AG04449 (cell line): Measurements from ENCODE around the gene REC114.
"Not testable (repeated sequence)": the region's sequence is repeated elsewhere in the genome, so short reads cannot be mapped to it uniquely, and the experiment has no call there.

Experiments used
- CTCF ChIA-PET: fragments of 350-600 bp; formaldehyde crosslinking; extraction: SDS; loops from one replicate; lab custom pipeline; 2021; ENCODE audit warnings: antibody characterized with exemption; lab: Yijun Ruan, JAX
- POLR2A ChIA-PET: fragments of 400-600, 350-600 bp; formaldehyde crosslinking; extraction: SDS; loops from one replicate; lab custom pipeline; 2020; ENCODE audit warnings: antibody characterized with exemption, inconsistent platforms; lab: Yijun Ruan, JAX
- DNase-seq: peaks from one replicate; pipeline ENCODE4 v3.0.0-alpha.2; 2010; ENCODE audit warnings: low read depth, low spot score
- H3K4me3 ChIP-seq: 2 replicates; pipeline ENCODE4 v1.5.1; 2011; ENCODE audit warnings: low read depth, mild to moderate bottlenecking, control low read depth, low read length
- TF ChIP-seq, protein P1 (sequence below): IDR thresholded peaks from one replicate; pipeline ENCODE4 v1.5.1; 2011; ENCODE audit warnings: mild to moderate bottlenecking, moderate library complexity, low read length, control low read depth, inconsistent platforms; ENCODE audit not compliant: insufficient read depth; ENCODE audit errors: missing control alignments

REC114 gene

DNA sequence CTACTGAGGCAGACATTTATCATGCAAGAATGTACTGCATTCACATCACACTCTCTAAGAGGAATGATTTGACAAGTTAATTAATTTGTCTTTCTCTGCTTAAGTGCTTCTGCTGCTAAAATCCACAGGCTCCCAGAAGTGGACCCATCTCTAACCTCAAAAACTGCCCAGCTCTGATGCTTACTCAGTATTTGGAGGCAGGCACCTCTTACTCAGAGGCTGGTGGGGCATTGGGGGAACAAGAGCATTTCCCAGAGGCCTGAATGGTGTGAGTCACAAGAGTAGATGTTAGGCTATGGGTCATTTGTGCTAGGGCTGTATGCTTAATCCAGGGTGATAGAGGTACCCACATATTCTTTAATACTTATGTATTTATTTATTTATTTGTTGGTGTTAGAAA, 39.8 kb upstream of the REC114 start:
- TF ChIP-seq, protein P1, sequence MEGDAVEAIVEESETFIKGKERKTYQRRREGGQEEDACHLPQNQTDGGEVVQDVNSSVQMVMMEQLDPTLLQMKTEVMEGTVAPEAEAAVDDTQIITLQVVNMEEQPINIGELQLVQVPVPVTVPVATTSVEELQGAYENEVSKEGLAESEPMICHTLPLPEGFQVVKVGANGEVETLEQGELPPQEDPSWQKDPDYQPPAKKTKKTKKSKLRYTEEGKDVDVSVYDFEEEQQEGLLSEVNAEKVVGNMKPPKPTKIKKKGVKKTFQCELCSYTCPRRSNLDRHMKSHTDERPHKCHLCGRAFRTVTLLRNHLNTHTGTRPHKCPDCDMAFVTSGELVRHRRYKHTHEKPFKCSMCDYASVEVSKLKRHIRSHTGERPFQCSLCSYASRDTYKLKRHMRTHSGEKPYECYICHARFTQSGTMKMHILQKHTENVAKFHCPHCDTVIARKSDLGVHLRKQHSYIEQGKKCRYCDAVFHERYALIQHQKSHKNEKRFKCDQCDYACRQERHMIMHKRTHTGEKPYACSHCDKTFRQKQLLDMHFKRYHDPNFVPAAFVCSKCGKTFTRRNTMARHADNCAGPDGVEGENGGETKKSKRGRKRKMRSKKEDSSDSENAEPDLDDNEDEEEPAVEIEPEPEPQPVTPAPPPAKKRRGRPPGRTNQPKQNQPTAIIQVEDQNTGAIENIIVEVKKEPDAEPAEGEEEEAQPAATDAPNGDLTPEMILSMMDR, result no peak
- POLR2A ChIA-PET, result no interaction called here
- no peak for DNase-seq

DNA sequence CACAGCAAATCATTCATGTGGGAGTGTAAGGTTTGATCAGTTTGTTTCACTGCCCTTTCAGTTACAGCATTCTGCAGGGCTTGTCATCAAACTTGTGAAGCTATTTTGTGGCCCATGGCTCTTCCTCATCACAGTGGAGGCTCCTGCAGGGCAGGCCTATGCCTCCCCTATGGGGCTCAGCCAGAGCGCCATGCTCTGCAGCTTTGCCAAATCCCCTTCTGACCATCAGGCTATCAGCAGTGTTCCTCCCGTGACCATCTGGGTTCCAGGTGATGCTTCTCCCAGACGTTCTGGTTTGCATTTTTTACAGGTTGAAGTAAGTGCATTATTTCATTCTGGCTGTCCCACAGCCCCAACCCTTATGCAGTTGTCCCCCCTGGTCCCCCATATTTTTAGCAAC, 28.1 kb upstream of the REC114 start:
- ChIA-PET CTCF (no interaction called here), POLR2A (no interaction called here)
- DNase-seq, result no peak

More for the DNA sequence above, 39.8 kb upstream of the REC114 start:
- CTCF ChIA-PET, result no interaction called here
- H3K4me3 ChIP-seq, result no peak overlapping the region

DNA sequence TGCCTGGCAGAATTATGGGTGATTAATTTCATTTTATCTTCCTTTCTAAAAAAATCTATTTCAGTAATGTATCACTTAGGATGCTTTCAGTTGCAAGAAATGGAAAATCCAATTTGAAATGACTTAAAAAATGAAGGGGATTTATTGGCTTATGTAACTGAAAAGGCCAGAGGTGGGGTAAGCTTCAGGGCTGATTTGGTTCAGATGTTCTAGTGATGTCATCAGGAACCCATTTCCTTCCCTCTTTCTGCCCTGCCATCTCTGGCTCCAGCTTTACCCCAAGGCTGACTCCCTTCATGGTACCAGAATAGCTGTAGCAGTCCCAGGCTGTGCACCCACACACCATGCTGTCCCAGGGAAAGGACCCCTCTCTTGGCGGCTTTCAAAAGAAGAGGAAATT, 18.5 kb upstream of the REC114 start:
- no peak overlapping the region for H3K4me3 ChIP-seq
- DNase-seq, result no peak
- ChIA-PET CTCF (no interaction called here), POLR2A (no interaction called here)
- TF ChIP-seq, protein P1, result no peak

More for the DNA sequence above, 28.1 kb upstream of the REC114 start:
- no peak overlapping the region for H3K4me3 ChIP-seq
- TF ChIP-seq, protein P1, result no peak

DNA sequence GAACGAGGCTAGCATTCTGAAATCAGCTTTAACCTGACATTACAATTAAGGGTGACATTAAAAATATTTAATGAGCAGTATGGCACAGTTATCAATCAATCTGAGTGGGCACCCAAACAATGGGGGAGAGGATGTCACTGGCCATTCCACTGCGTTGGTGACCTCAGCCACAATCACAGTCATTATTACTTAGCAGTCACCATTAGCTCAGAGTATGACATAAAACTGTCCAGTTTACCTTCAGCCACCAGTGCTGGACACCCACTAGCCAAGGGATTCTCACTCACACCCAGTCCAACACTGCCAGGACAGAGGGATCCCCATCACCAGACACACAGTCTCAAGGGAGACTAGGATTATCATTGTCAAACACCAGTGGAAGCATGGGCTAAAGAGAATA, 17.5 kb upstream of the REC114 start:
- CTCF ChIA-PET, result no interaction called here
- TF ChIP-seq, protein P1, result no peak
- no peak for DNase-seq
- H3K4me3 ChIP-seq, result no peak overlapping the region
- POLR2A ChIA-PET, result no interaction called here

DNA sequence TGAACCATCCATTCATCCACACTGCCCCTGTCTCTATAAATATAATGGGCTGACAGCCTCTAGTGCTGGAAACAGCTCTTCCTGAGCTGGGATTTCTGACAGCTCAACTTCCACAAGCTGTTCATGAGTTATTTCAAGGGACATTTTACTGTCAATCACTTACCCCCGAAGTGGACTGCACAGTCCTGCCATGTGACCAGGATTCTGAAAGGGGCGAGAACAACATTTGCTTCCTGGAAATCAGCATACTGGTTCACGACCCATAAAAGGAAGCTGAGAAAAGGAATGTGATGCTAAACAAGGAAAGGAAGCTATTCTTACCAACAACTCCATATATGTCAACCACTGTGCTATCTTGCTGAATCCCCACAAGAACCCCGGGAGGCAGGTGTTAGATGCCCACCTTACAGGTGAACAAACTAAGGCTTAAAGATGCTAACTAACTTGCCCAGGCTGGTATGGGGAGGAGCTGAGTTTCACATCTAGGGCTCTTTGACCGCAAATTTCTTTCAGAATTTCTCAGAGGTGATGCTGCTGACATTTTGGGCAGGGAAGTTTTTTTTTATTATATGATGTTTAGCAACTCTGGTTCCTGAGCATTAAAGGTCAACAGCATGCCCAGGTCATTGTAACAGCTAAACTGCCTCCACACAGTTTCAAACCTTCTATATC, 16.5 kb upstream of the REC114 start:
- TF ChIP-seq, protein P1, result no peak
- ChIA-PET POLR2A (no interaction called here), CTCF (no interaction called here)
- H3K4me3 ChIP-seq, result no peak overlapping the region
- no peak for DNase-seq

DNA sequence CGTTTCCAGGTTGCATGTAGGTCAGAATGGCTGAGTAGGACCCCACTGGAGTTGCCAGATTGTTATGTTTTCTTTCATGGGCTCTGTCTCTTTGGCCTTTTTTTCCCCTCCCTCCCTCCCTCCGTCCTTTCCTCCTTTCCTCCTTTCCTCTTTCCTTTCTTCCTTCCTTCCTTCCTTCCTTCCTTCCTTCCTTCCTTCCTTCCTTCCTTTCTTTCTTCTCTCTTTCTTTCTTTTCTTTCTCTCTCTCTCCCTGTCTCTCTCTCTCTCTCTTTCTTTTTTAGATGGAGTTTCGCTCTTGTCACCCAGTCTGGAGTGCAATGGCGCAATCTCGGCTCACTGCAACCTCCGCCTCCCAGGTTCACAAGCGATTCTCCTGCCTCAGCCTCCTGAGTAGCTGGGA, 11.6 kb upstream of the REC114 start:
- DNase-seq, H3K4me3 ChIP-seq, CTCF ChIA-PET, POLR2A ChIA-PET: not testable (repeated sequence)

DNA sequence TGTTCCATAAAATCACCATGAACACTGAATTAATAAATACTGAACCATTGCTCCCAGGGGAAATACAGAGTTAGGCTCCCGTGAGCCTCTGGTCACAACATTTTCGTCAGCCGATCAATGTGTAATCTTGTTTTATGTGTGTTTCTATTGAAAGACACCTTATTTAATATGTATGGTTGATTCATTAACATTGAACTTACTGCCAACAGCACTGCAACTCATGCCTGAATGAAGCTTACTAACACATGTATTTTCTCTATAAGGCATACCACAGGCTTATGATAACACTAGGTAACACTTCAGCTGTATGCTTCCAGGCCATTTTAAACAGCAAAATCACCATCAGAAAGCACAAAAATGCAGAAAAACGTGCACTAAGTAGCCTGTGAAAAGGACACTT, 9.1 kb upstream of the REC114 start:
- ChIA-PET POLR2A (no interaction called here), CTCF (no interaction called here)
- TF ChIP-seq, protein P1, result no peak
- no peak overlapping the region for H3K4me3 ChIP-seq
- no peak for DNase-seq
